Measurements from ENCODE around the gene DCAF5.

DCAF5 gene

GRCh38 chr14:69142101-69142500, 10.8 kb downstream of the DCAF5 start:
- DNase-seq, result no peak

GRCh38 chr14:69141550-69141949, 11.4 kb downstream of the DCAF5 start:
- no peak for DNase-seq

- no peak for DNase-seq
Measured at GRCh38 chr14:69139743-69140142, 13.2 kb downstream of the DCAF5 start.

- no peak for DNase-seq
Measured at GRCh38 chr14:69137843-69138535, 14.9 kb downstream of the DCAF5 start.

GRCh38 chr14:69137416-69137815, 15.5 kb downstream of the DCAF5 start:
- DNase-seq, result no peak

GRCh38 chr14:69135133-69135532, 17.8 kb downstream of the DCAF5 start:
- no peak for DNase-seq

- no peak for DNase-seq
Measured at GRCh38 chr14:69133206-69134125, 19.5 kb downstream of the DCAF5 start.

GRCh38 chr14:69132513-69133181, 20.3 kb downstream of the DCAF5 start:
- DNase-seq, result no peak

- no peak for DNase-seq
Measured at GRCh38 chr14:69131176-69131575, 21.7 kb downstream of the DCAF5 start.

- peak; percentile 82 for DNase-seq
Measured at GRCh38 chr14:69129264-69129880, 23.5 kb downstream of the DCAF5 start.

GRCh38 chr14:69118305-69118704, 34.6 kb downstream of the DCAF5 start:
- DNase-seq, result no peak

- no peak for DNase-seq
Measured at GRCh38 chr14:69117020-69117767, 35.7 kb downstream of the DCAF5 start.

GRCh38 chr14:69115407-69116185, 37.3 kb downstream of the DCAF5 start:
- no peak for DNase-seq

- DNase-seq, result no peak
Measured at GRCh38 chr14:69114763-69115162, 38.2 kb downstream of the DCAF5 start.

- DNase-seq, result no peak
Measured at GRCh38 chr14:69108358-69108757, 44.6 kb downstream of the DCAF5 start.

GRCh38 chr14:69107407-69108003, 45.4 kb downstream of the DCAF5 start:
- DNase-seq, result peak; percentile 34

GRCh38 chr14:69106451-69106850, 46.5 kb downstream of the DCAF5 start:
- no peak for DNase-seq

- DNase-seq, result no peak
Measured at GRCh38 chr14:69105326-69105725, 47.6 kb downstream of the DCAF5 start.

- DNase-seq, result no peak
Measured at GRCh38 chr14:69101331-69101826, 51.5 kb downstream of the DCAF5 start.

GRCh38 chr14:69097974-69098373, 54.9 kb downstream of the DCAF5 start:
- DNase-seq, result no peak

Data from NCI-H2227 treated with DMSO at 0.1 percent for 48 hours (cell line).